Stimulated activated CD4-positive, alpha-beta T cell treated with anti-CD3 and anti-CD28 coated beads, Interleukin-4, amount 100 ng/mL, for 1 hour (primary cell): ENCODE results near the gene SIRT3.
"Not testable (repeated sequence)": the region's sequence is repeated elsewhere in the genome, so short reads cannot be mapped to it uniquely, and the experiment has no call there.

Source experiments
- DNase-seq: peaks from one replicate; pipeline ENCODE4 v3.0.0-alpha.2; 2020

Gene SIRT3

GRCh38 chr11:200224-201003, 35.7 kb downstream of the SIRT3 start:
- DNase-seq: no peak

- no peak for DNase-seq
Observed at GRCh38 chr11:199782-200181, 36.4 kb downstream of the SIRT3 start.

- no peak for DNase-seq
Observed at GRCh38 chr11:199004-199581, 37.0 kb downstream of the SIRT3 start.

GRCh38 chr11:198236-198806, 37.8 kb downstream of the SIRT3 start:
- no peak for DNase-seq

- no peak for DNase-seq
Observed at GRCh38 chr11:197741-198235, 38.4 kb downstream of the SIRT3 start.

- no peak for DNase-seq
Observed at GRCh38 chr11:196786-197731, 39.1 kb downstream of the SIRT3 start.

GRCh38 chr11:193481-193880, 42.7 kb downstream of the SIRT3 start:
- DNase-seq: not testable (repeated sequence)

GRCh38 chr11:192674-193128, 43.4 kb downstream of the SIRT3 start, which contains the start of gene SCGB1C1:
Gene SCGB1C1 (plus strand): TSS chr11:193078. CDS start chr11:193100, 22 bp downstream.
- not testable (repeated sequence) for DNase-seq

GRCh38 chr11:191490-192478, 44.4 kb downstream of the SIRT3 start:
- DNase-seq: peak; percentile 53

- DNase-seq: not testable (repeated sequence)
Observed at GRCh38 chr11:190546-190945, 45.6 kb downstream of the SIRT3 start.

GRCh38 chr11:189843-190311, 46.3 kb downstream of the SIRT3 start:
- DNase-seq: peak; percentile 38

- not testable (repeated sequence) for DNase-seq
Observed at GRCh38 chr11:189200-189783, 46.9 kb downstream of the SIRT3 start.

GRCh38 chr11:180242-180641, 55.9 kb downstream of the SIRT3 start:
- DNase-seq: not testable (repeated sequence)
